Endothelial cell of umbilical vein (primary cell): ENCODE data around the gene DGKB. TPM values are rescaled to one million over a fixed set of nuclear protein-coding genes. Genes with fewer than 3 reads are reported as not detected.

ENCODE experiments used
- BruUV-seq: library from RNA; stranded (reverse); fragments of 400-500 nt; replicated peaks from 2 replicates; lab custom pipeline; 2021; lab: Mats Ljungman, UMichigan
- CTCF ChIA-PET: fragments of 300-600, 350-600 bp; sonication (Branson Sonifier 250); formaldehyde crosslinking; loops from one replicate; lab custom pipeline; 2021; ENCODE audit warnings: antibody characterized with exemption, inconsistent platforms; lab: Charles Lee
- POLR2A ChIA-PET: fragments of 300-600, 350-600 bp; sonication (Branson Sonifier 250); formaldehyde crosslinking; loops from one replicate; lab custom pipeline; 2021; ENCODE audit warnings: antibody characterized with exemption, inconsistent platforms; lab: Charles Lee
- DNase-seq: peaks from one replicate; pipeline ENCODE4 v3.0.0-alpha.2; 2011; ENCODE audit warnings: low read depth, low spot score
- FAIRE-seq: peaks from 2 replicates; lab custom pipeline; 2011; peaks lifted over from hg19 to GRCh38; lab: Jason Lieb, UNC
- H2AFZ ChIP-seq: 2 replicates; pipeline ENCODE4 v1.6.0; 2012; ENCODE audit warnings: low read depth, low read length, control low read depth, inconsistent platforms
- H3K27ac ChIP-seq: 2 replicates; pipeline ENCODE4 v1.5.1; 2011; ENCODE audit warnings: low read depth, mild to moderate bottlenecking, control low read depth, low read length, moderate library complexity; ENCODE audit not compliant: insufficient read depth
- H3K27me3 ChIP-seq, 2 experiments: 2 replicates each; pipeline versions ENCODE4 v1.6.0 to v1.6.1; 2011; ENCODE audit warnings: low read length in 2 of 2, mixed read lengths in 1 of 2; ENCODE audit not compliant: control insufficient read depth in 2 of 2, insufficient read depth in 2 of 2
- H3K36me3 ChIP-seq, 2 experiments: 2 replicates in 1 of 2; 3 replicates in 1 of 2; pipeline ENCODE4 v1.5.1; 2011; ENCODE audit warnings: low read length in 2 of 2, mild to moderate bottlenecking in 1 of 2, moderate library complexity in 1 of 2; ENCODE audit not compliant: control insufficient read depth in 2 of 2, insufficient read depth in 2 of 2; ENCODE audit errors: extremely low read depth in 1 of 2
- H3K4me1 ChIP-seq: 3 replicates; pipeline ENCODE4 v1.5.1; 2011; ENCODE audit warnings: mild to moderate bottlenecking, low read length; ENCODE audit not compliant: control insufficient read depth, insufficient read depth; ENCODE audit errors: extremely low read depth
- H3K4me2 ChIP-seq: 2 replicates; pipeline ENCODE4 v1.6.1; 2011; ENCODE audit warnings: low read length, control low read depth, mixed read lengths; ENCODE audit not compliant: insufficient read depth
- H3K4me3 ChIP-seq, 3 experiments: fragments of 200-600 bp in 1 of 3; sonication (generic), shearing (Covaris generic) in 1 of 3; replicated peaks in 1 of 3; 2 replicates each; pipeline ENCODE4 v1.5.1; 2011 to 2016; ENCODE audit warnings: control low read depth in 3 of 3, low read length in 3 of 3, mild to moderate bottlenecking in 2 of 3, inconsistent platforms in 1 of 3, low read depth in 1 of 3, moderate library complexity in 1 of 3; ENCODE audit not compliant: insufficient read depth in 1 of 3
- H3K79me2 ChIP-seq: 2 replicates; pipeline ENCODE4 v1.6.0; 2012; ENCODE audit warnings: low read length, inconsistent platforms; ENCODE audit not compliant: control insufficient read depth, insufficient read depth
- H3K9ac ChIP-seq: replicated peaks from 2 replicates; pipeline ENCODE3; 2011; ENCODE audit warnings: low read length, control low read depth; ENCODE audit not compliant: insufficient read depth; ENCODE audit errors: extremely low read depth
- H3K9me1 ChIP-seq: replicated peaks from 3 replicates; pipeline ENCODE4 v1.6.0; 2011; ENCODE audit warnings: mild to moderate bottlenecking, low read length; ENCODE audit not compliant: control insufficient read depth, insufficient read depth; ENCODE audit errors: extremely low read depth
- H3K9me3 ChIP-seq: replicated peaks from 2 replicates; pipeline ENCODE4 v1.5.1; 2012; ENCODE audit warnings: low read length, inconsistent platforms; ENCODE audit not compliant: control insufficient read depth, insufficient read depth
- H4K20me1 ChIP-seq: replicated peaks from 2 replicates; pipeline ENCODE3; 2011; ENCODE audit warnings: mild to moderate bottlenecking, low read length; ENCODE audit not compliant: control insufficient read depth, insufficient read depth; ENCODE audit errors: extremely low read depth
- CTCF ChIP-seq, 2 donors: IDR thresholded peaks; 1 replicate in 1 of 2; 2 replicates in 1 of 2; pipeline ENCODE4 v1.5.1; 2011; ENCODE audit warnings: low read length in 2 of 2, mild to moderate bottlenecking in 2 of 2, moderate library complexity in 2 of 2, control low read depth in 1 of 2, inconsistent platforms in 1 of 2, low read depth in 1 of 2; ENCODE audit not compliant: insufficient read depth in 1 of 2; ENCODE audit errors: extremely low read depth in 1 of 2
- EZH2 ChIP-seq: IDR thresholded peaks from 2 replicates; pipeline ENCODE4 v1.6.1; 2012; ENCODE audit warnings: borderline replicate concordance, low read depth, mild to moderate bottlenecking, moderate library complexity, low read length, inconsistent platforms; ENCODE audit not compliant: severe bottlenecking
- FOS ChIP-seq: IDR thresholded peaks from 2 replicates; pipeline ENCODE4 v1.6.1; 2011; ENCODE audit warnings: mild to moderate bottlenecking, low read length, moderate library complexity, borderline replicate concordance; ENCODE audit not compliant: insufficient read depth
- GATA2 ChIP-seq: IDR thresholded peaks from 2 replicates; pipeline ENCODE4 v1.7.0; 2011; ENCODE audit warnings: low read depth, mild to moderate bottlenecking, moderate library complexity, mixed read lengths, low read length; ENCODE audit not compliant: insufficient read length, insufficient read depth
- JUN ChIP-seq: IDR thresholded peaks from 2 replicates; pipeline ENCODE4 v1.6.1; 2011; ENCODE audit warnings: borderline replicate concordance, low read depth; ENCODE audit not compliant: insufficient read length, insufficient read depth
- MAX ChIP-seq: IDR thresholded peaks from 2 replicates; pipeline ENCODE4 v1.6.1; 2011; ENCODE audit not compliant: insufficient read depth, insufficient read length
- MYC ChIP-seq: IDR thresholded peaks from one replicate; pipeline ENCODE4 v1.6.1; 2011; ENCODE audit warnings: mild to moderate bottlenecking, low read depth, low read length
- POLR2A ChIP-seq: IDR thresholded peaks from 2 replicates; pipeline ENCODE4 v1.6.1; 2012; ENCODE audit warnings: low read depth, mild to moderate bottlenecking, control low read depth, low read length
- POLR2AphosphoS5 ChIP-seq: IDR thresholded peaks from 2 replicates; pipeline ENCODE4 v1.6.1; 2012; ENCODE audit warnings: low read depth, mild to moderate bottlenecking, control low read depth, low read length, moderate library complexity; ENCODE audit not compliant: insufficient read depth
- dilution Hi-C: fragments of 300-500 bp; cut with MboI; formaldehyde crosslinking; loops from one replicate; pipeline ENCODE4 v1.15.0; 2019; ENCODE audit warnings: low sequenced_read_pairs; ENCODE audit not compliant: extremely low pct_ligation_motif_present
- intact Hi-C: fragments of 100-400 bp; cut with micrococcal nuclease; formaldehyde crosslinking; loops from one replicate; pipeline ENCODE4 v1.10.0; 2022
- polyA plus RNA-seq, 4 experiments: library from polyadenylated mRNA; depleted of rRNA in 3 of 4; stranded (reverse) in 3 of 4; unstranded in 1 of 4; fragments of >200 nt; gene quantifications; 2 replicates each; pipeline versions ENCODE4 v1.2.1 to v1.2.3, GENCODE V29; 2011 to 2012; ENCODE audit warnings: missing spikeins in 1 of 4
- total RNA-seq: library from RNA; stranded (reverse); gene quantifications from 2 replicates; pipeline ENCODE4 v1.2.3, GENCODE V29; 2021

DGKB gene
- total and polyA plus RNA-seq, 2 donors (not counting 3 experiments of a cell fraction or from before 2014, with no cell fraction given), result not detected

GRCh38 chr7:14123923-14124322, 778.6 kb downstream of the DGKB start:
- H3K9me1 ChIP-seq, result no peaks in the 10 kb centered on the region
- no peak overlapping the region for H3K27ac ChIP-seq
- H2AFZ ChIP-seq, result no peak overlapping the region
- H3K79me2 ChIP-seq, result no peaks in the 10 kb centered on the region
- POLR2A ChIA-PET, result no interaction called here
- TF ChIP-seq FOS (no peak), POLR2A (no peak), MYC (no peak), CTCF (IDR thresholded peaks at IDR 0.05; ENCODE audit: extremely low read depth in 1 of 2, insufficient read depth in 1 of 2, low read depth in 1 of 2, low read length in 2 of 2) (no peak), JUN (no peak), GATA2 (no peak), POLR2AphosphoS5 (no peak), EZH2 (no peak), MAX (no peak)
- intact Hi-C loops, result no loop called here
- no peaks in the 10 kb centered on the region for H3K36me3 ChIP-seq
- H4K20me1 ChIP-seq, result no peaks in the 10 kb centered on the region
- H3K27me3 ChIP-seq, result no peaks in the 10 kb centered on the region
- BruUV-seq, result no TSS peak
- CTCF ChIA-PET, result no interaction called here
- dilution Hi-C loops, result no loop called here
- no peaks in the 10 kb centered on the region for H3K9me3 ChIP-seq
- no peak for FAIRE-seq
- H3K4me1 ChIP-seq, result no peaks in the 10 kb centered on the region
- H3K9ac ChIP-seq, result no peak overlapping the region
- H3K4me2 ChIP-seq, result no peak overlapping the region
- no peak for DNase-seq
- H3K4me3 ChIP-seq, result no peak overlapping the region
